GM12892 (cell line): Measurements from ENCODE around the gene RANBP10. TPM values are rescaled to one million over a fixed set of nuclear protein-coding genes. Genes with fewer than 3 reads are reported as not detected.
A peak's percentile ranks its signal among the peaks of the same experiment; 100 is the strongest.

Experiments used
- DNase-seq: peaks from one replicate; pipeline ENCODE4 v3.0.0; 2011; ENCODE audit not compliant: insufficient read length
- FAIRE-seq: peaks from 2 replicates; lab custom pipeline; 2011; peaks lifted over from hg19 to GRCh38; lab: Jason Lieb, UNC
- POLR2A ChIP-seq: IDR thresholded peaks from 2 replicates; pipeline ENCODE4 v1.6.1; 2011; ENCODE audit warnings: low read depth, low read length, control low read depth
- POLR2AphosphoS5 ChIP-seq: IDR thresholded peaks from 2 replicates; pipeline ENCODE4 v1.6.1; 2011; ENCODE audit warnings: low read depth, low read length, control low read depth
- TAF1 ChIP-seq: IDR thresholded peaks from 2 replicates; pipeline ENCODE4 v1.6.1; 2011; ENCODE audit warnings: low read depth, mild to moderate bottlenecking, control low read depth, low read length, borderline replicate concordance
- polyA plus RNA-seq: library from polyadenylated mRNA; unstranded; fragments of >200 nt; gene quantifications from one replicate; pipeline ENCODE4 v1.2.1, GENCODE V29; 2012; ENCODE audit warnings: missing spikeins, inconsistent platforms; ENCODE audit not compliant: missing spikeins

RANBP10 gene
- polyA plus RNA-seq, result 6.2 TPM

DNA sequence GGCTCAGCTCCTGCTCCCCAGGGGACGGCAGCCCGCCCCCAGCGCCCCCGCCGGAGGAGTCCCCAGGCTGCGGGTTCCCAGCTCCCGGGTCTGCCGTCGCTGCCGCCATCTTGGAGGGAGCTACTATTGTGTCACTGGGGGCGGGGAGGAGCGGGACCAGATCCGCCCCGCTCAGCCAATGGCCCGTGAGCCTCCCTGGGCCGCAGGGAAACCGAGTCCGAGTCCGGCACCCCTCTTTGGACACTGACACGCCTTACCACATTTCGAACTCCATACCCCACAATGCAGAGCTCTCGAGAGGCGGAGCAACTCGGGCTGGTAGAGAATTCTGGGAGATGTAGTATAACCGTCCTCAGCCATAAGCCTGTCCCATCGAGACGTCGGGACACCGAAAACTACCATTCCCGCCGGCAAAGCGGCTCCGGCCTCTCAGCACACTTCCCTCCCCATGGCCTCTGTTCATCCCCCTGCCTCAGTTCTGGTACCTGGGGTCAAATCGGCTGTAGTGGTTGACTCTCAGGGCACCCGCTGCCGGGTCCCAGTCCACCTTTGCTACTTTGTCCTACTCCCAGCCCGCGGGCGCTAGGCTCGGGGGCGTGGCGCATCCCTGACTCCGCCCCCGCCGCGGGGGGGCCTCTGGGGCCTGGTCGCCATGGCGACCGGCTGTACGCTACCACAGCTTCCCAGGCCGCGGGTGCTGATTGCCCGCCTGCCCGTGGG lies at the start of gene RANBP10, which contains the start of gene TSNAXIP1:
Gene RANBP10 (minus strand): TSS at position 133 of the 720 bp plus-strand sequence. CDS start 24 bp downstream, at position 109.
Gene TSNAXIP1 (plus strand): TSS at position 462 of the 720 bp plus-strand sequence. CDS start 261 bp downstream, outside the sequence.
- peak; percentile 89 for DNase-seq
- FAIRE-seq, result peak; percentile 97
- TF ChIP-seq TAF1 (peak; percentile 99), POLR2A (peak; percentile 84; the same call in 1 of the 2 replicates), POLR2AphosphoS5 (peak; percentile 65)

DNA sequence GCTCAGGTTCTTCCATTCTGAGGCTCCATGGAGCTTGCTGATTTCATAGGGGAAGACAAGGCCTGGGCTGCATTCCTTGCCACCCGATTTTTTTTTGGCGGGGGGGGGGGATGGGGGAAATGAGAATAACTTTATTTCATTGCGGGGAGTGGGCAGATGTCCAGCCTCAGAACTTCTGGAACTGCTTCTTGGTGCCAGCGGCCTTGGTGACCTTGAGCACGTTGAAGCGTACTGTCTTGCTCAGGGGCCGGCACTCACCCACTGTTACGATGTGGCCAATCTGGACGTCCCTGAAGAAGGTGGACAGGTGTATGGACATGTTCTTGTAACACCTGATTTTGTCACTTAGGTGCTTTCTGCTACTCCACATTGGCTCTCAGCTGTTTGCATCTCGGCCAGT lies 49.4 kb upstream of the RANBP10 start:
- FAIRE-seq, result no peak
- TF ChIP-seq POLR2AphosphoS5, result no peak
- TF ChIP-seq POLR2A, result no peak
- TF ChIP-seq TAF1, result no peak
- no peak for DNase-seq

DNA sequence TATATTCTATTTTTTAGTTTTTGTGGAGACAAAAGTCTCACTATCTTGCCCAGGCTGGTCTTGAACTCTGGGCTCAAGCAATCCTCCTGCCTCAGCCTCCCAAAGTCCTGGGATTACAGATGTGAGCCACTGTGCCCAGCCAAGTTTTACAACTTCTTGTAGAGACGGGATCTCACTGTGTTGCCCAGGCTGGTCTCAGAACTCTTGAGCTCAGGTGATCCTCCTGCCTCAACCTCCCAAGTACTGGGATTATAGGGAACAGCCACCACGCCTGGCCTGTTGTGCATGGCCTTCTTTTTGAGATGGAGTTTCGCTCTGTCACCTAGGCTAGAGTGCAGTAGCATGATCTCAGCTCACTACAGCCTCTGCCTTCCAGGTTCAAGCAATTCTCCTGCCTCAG lies 47.3 kb upstream of the RANBP10 start:
- DNase-seq, result no peak
- TF ChIP-seq POLR2A, result no peak
- TF ChIP-seq TAF1, result no peak
- TF ChIP-seq POLR2AphosphoS5, result no peak
- no peak for FAIRE-seq

DNA sequence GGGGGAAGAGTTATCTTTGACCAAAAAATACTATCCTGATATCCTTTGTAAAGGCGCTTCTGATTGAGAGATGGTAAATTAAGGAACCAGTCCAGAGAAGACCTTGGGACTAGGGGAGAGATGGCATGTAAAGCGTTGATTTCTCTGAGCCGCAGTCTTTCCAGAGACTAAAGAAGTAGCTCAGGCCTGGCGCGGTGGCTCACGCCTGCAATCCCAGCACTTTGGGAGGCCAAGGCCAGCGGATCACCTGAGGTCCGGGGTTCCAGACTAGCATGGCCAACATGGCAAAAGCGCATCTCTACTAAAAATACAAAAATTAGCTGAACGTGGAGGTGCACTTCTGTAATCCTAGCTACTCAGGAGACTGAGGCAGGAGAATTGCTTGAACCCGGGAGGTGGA lies 41.8 kb upstream of the RANBP10 start:
- FAIRE-seq (no peak), DNase-seq (no peak)
- TF ChIP-seq TAF1 (no peak), POLR2A (no peak)

DNA sequence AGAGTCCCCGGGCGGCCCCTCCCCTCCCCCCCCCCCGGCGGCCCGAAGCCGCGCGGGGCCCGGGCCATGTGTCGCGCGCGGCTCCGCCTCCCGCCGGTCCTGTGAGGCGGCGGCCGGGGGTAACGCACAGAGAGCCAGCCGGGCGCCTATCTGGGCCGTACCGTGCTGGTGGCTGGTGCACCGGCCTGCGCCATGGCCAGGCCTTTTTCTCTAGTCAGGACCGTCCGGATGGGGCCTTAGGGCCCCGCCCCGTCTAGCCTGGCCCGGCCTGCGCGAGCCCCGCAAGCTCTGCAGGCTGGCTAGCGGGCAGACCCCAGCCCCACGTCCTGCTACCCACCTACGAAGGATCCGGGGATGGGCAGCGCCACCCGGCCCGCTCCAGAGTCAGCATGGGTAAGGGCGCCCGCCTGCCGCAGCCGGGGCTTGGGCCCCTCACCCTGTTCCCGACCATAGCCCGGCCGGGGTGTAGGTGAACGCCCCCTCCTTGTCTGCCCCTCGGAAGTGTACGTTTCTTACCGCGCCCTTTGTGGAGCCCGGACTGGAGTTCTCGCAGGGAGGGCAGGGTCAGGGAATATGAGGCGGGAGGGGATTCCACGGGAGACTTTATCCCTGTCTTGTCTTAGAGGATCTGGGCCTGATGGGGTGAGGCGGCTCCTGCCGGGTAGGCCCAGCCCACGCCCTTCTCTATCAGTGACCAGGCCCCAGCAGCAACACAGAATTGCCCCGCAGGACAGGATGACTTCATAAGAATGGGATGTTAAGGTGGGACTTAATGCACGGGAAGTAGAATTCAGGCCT lies 40.9 kb upstream of the RANBP10 start, which contains the start of gene CENPT:
Gene CENPT (minus strand): TSS at position 630 of the 798 bp plus-strand sequence. CDS start 13,834 bp downstream, outside the sequence.
- DNase-seq (no peak), FAIRE-seq (no peak)
- TF ChIP-seq POLR2A, result peak; percentile 9; the same call in 1 of the 2 replicates
- no peak for TF ChIP-seq TAF1

DNA sequence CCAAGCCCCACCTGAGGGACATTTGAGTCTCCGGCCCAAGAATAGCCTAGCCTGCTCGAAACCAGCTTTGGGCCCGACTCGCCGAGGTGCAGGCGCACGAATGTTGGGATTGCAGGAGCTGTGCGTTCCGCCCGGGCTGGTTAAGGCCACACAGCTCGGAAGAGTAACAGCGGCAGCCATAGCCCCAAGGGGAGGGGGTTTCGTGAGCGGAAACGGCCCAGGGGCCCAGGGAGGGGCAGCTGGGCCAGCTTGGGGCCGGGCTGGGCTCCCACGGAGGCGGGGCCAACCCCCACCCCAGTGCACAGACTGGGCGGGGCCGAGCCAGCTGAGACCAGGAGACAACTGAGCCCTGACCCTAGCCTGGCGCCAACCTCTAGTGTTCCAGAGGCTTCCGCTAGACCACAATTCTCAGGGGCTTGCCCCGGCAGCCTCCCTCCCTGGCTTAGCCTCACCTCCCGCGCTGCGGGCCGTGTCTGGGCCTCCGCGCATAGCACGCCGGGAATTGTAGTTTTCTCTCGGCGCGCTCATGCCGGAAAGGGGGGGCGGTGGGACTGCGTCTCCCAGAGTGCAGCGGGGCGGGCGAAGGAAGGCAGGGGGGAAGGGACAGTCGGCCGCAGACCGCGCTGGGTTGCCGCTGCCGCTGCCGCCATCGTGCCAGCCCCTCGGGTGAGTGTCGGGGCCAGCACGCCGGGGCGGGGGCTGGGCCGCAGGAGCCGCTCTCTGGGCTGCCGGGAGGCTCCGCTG lies 40.1 kb upstream of the RANBP10 start, which contains the start of gene NUTF2:
Gene NUTF2 (plus strand): TSS at position 614 of the 744 bp plus-strand sequence. CDS start 18,198 bp downstream, outside the sequence.
- FAIRE-seq (peak; percentile 88), DNase-seq (peak; percentile 95)
- TF ChIP-seq TAF1 (peak; percentile 49; the same call in 1 of the 2 replicates), POLR2A (peak; percentile 75; the same call in 1 of the 2 replicates), POLR2AphosphoS5 (peak; percentile 42; the same call in 1 of the 2 replicates)

DNA sequence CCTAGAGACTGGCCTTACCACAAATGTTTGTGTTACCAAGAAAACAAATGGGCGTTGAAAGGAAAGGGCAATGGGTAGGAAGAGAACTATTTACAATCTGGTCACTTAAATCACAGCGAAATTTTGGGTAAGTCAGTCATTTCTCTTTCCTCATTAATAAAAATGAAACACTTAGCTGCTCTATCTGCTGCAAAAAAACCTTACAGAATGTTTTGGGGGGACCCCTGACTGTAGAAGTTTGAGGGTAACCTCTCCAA lies 39.6 kb upstream of the RANBP10 start:
- TF ChIP-seq TAF1 (no peak), POLR2AphosphoS5 (no peak), POLR2A (no peak)
- FAIRE-seq (no peak), DNase-seq (no peak)

DNA sequence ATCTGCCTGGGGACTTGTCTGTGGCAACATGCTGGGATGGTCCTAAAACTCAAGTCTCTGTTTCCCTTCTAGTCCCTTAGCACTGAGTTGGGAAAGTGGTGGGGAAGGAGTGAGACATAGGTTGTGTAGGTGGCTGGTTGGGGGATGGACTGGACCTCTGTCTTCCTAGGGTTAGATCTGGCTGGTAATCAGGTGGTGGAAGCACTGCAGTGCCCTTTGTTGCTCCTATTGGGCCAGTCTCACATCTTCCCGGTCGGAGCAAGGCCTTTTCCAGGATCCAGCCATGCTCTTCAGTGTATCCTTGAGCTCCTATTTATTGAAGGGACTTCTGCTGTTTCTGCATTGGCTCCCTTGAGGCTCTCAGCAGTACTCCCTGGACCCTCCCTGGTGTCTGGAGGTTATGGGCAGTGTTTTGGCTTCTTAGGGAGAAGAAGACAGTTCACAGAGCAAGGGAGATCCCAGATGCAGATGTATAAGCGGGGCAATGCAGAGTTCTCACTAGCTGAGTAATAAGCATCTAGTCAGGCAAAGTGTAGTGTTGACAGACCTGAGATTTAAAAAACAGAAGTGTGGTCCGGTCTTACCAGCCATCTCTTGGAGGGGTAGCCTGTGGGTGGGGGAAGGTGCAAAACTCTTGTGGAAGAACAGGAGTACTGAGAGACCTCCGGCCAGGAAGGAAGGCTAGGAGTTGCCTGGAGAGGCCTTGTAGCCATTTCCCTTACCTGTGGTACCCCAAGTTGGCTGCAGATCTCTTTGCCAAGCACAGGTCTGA lies 39.1 kb upstream of the RANBP10 start:
- DNase-seq, result no peak
- TF ChIP-seq POLR2AphosphoS5, result no peak
- no peak for FAIRE-seq

DNA sequence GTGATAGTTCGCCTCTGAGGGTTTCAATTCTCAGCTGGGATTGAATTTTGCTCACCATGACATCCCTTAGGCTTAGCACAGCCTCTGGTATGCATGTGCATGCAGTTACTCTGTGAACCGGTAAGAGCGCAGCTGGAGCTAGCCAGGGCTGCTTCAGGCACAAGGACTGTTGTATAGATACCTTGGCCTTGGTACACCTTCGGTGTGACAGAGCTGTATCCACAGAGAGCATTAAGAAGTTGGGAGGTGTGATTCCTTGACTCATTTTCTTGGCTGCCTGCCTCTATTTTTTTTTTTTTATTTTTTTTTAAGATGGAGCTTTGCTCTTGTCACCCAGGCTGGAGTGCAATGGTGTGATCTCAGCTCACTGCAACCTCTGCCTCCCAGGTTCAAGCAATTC lies 38.1 kb upstream of the RANBP10 start:
- FAIRE-seq, result no peak
- DNase-seq, result no peak

DNA sequence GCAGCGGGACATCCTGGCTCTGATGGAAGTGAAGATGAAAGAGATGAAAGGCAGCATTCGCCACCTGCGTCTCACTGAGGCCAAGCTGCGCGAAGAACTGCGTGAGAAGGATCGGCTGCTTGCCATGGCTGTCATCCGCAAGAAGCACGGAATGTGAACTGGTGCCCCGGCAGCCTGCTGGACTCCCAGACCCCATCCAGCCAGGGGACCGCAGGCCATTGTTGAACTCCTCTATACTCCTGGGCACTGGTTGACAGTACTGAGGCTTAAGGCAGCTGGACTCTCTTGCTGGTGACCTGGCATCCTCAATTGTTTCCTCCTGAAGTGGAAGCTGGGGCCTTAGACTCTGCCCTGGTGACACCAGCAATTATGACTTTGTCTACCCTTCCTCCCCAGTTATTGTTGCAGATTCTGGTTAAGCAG lies 37.0 kb upstream of the RANBP10 start:
- FAIRE-seq (peak; percentile 24), DNase-seq (no peak)
- TF ChIP-seq TAF1, result no peak
- no peak for TF ChIP-seq POLR2A
- TF ChIP-seq POLR2AphosphoS5, result no peak

More for the DNA sequence above, 38.1 kb upstream of the RANBP10 start:
- TF ChIP-seq POLR2A (no peak), POLR2AphosphoS5 (no peak), TAF1 (no peak)
